Stimulated activated CD8-positive, alpha-beta memory T cell treated with anti-CD3 and anti-CD28 coated beads, Interleukin-7, amount 100 ng/mL, for 48 hours (primary cell): Measurements from ENCODE around the gene ANKRD37.
"Not testable (repeated sequence)": the region's sequence is repeated elsewhere in the genome, so short reads cannot be mapped to it uniquely, and the experiment has no call there.

ENCODE experiments used
- DNase-seq, 2 donors: peaks; one replicate each; pipeline ENCODE4 v3.0.0-alpha.2; 2020; ENCODE audit warnings: low read depth in 1 of 2; ENCODE audit errors: extremely low read depth in 1 of 2

ANKRD37 gene, protein sequence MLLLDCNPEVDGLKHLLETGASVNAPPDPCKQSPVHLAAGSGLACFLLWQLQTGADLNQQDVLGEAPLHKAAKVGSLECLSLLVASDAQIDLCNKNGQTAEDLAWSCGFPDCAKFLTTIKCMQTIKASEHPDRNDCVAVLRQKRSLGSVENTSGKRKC

GRCh38 chr4:185396724-185397385 lies at the start of gene ANKRD37:
Gene ANKRD37 (plus strand): TSS chr4:185396841. CDS start chr4:185396924, 83 bp downstream.
- no peak for DNase-seq

DNA sequence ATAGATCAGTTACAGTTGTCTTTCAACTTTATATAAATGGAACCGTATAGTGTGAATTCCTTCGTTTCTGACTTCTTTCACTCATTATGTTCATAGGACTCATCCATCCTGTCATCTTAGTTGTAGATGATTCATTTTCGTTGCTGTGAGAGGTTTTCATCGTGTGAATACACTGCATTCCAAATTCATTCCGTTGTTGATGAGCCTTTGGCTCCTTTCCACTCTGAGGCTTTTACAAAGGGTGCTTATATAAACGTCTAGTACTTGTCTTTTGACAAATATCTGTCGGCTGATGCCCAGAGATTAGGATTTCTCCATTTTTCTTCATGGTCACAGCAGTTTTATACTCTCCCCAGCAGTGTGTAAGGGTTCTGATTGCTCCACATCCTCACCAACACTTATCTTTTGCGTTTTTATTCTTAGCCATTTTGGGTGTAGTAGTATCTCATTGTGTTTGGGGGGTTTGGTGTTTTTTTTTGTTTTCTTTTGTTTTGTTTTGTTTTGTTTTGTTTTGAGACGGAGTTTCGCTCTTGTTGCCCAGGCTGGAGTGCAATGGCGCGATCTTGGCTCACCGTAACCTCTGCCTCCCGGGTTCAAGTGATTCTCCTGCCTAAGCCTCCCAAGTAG lies 49.6 kb upstream of the ANKRD37 start:
- no peak for DNase-seq

DNA sequence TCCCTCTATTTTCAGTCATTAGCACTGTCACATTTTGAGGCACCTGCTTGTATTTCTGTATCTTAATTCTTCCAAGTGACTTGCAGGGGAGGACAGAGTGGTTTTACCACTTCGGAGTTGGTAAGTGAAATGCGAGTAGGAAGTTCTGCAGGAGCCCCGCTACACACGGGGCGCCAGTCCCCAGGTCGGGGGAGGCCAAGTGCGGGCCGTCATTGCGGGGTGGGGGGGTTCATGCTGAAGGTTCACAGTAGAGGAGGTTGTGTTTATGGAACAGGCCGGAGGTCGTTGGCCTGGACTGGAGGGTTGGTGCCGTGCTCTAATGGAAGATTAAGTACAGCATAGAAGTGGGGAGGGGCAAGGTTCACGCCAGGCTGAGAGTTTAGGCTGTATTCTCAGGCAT lies 45.0 kb upstream of the ANKRD37 start:
- no peak for DNase-seq

DNA sequence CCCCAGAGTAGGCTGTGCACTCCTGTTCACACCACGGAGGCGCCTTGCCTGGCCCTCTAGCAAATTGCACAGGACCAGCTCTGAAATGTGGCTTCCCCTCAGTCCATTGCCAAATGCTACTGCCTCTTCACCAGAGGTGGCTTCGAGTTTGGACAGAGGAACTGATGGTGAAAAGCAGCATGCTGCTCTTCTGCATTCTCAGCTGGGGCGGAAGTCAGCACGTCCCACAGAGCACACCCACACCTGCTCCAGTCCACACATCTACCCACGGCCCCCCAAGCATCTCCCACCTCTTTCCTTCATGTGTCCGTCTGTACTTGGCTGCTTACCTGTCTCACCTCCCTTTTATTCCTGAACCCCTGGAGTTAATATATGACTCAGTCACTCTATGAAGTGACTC lies 44.4 kb upstream of the ANKRD37 start:
- DNase-seq: no peak

DNA sequence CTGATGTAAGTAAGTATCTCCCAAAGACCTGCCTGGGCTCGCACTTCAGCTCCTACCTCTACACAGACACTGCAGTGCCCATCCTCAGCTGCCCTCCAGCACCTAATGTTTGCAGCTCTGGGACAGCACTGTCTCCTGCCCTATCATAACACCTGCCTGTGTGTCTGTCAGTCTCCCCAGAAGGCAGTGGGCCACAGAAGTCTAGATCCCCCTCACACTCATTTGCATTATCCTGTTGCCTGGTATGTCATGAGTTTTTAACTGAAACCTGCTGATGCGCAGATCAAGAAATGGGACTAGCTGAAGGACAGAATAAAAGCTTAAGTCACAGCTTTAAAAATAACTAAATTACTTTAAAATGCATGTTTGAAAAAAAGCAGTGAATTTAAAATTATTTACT lies 43.9 kb upstream of the ANKRD37 start:
- DNase-seq: no peak

GRCh38 chr4:185357211-185357610 lies 39.4 kb upstream of the ANKRD37 start:
- no peak for DNase-seq

DNA sequence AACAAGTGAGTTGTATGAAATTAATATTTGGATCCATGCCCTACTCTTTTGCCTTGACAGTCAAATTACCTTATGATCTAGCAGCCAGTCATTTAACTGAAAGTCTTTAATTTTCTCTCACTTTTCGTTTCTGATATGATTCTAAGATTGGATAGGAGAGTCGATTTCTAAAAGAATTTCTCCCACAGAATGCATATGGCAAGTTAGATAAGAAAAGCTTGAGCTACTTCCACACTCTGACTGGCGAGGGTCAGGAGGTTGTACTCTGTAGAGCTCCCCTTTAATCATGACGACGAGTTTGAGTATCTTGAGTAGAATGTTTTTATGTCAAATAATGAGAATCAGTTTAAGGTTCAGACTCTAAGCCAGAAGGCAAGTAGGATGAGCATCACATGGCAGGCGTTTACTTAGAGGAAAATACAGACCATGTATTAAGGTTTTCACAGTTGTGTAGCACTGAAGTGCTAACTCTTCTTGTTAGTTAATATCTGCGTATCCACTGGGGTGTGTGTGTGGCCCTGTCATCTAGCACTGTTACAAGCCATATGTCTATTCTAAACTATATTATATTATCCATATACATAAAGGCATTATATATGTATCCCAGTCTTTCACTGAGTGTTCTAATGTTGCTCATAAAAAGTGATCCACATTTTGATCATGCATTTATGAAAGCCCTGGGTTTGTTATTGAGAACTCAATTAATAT lies 38.8 kb upstream of the ANKRD37 start:
- DNase-seq: no peak

DNA sequence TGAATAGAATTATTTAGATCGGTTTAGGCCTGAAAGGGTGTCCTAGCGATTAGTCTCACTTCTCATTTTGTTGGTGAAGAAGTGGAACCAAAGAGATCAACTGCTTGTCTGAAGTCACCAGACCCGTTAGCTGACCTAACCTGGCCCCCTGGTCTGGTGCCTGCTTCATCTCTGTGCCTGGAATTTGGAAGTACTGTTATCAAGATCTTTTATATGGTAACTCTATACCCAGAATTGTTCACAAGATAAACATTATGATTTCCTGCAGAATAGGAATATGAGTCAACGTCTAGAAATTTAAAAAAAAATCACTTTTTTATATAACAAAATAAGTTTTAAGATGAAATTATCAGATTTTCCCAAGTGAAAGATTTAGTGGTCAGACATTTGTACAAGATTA lies 38.1 kb upstream of the ANKRD37 start:
- DNase-seq: no peak

- no peak for DNase-seq
These were observed 37.7 kb upstream of the ANKRD37 start for GRCh38 chr4:185358959-185359358.

DNA sequence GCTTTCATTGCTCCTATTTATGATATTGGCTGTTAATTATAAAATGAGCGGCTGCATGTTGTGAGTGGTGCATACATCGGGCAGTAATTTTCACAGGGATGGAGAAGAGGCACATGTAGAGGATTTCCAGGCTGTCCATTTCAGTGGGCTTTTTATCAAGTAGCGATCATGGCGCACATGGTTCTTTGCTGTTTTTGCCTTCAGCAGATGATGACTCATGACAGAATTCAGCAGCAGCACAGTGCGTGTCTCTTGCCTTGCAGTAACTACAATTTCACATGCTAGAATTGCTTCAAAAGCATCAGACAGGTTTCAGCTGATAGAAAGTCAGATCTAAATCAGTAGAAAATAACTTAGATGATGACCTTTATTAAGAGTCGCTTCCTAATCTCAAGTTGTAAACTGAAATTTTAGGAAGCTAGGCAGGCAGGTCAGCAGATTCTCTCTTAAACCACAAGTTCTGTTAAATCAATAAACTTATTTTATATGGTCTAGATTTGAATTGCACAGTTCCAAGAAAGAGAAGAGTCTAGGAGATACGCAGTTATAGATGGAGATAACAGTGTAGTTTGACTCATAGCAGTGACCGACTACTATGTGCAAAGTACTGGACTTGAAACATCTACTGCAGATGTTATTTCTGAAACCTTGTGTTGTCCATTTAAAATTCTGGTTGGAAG lies 36.7 kb upstream of the ANKRD37 start:
- no peak for DNase-seq

DNA sequence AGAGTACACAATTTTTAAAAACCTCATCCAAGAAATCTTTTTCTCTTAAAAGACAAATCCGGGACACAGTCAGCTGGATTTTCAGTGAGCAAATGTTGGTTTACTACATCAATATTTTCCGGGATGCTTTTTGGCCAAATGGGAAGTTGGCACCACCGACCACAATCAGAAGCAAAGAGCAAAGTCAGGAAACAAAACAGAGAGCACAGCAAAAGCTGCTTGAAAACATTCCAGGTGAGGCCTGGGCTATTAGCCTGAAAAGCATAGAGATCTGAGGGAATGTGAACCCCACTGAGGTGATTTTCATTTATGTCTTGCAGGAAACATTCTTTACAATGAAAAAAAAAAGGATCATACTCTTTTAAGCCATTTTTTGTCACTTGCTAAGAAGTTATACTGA lies 34.8 kb upstream of the ANKRD37 start:
- no peak for DNase-seq

DNA sequence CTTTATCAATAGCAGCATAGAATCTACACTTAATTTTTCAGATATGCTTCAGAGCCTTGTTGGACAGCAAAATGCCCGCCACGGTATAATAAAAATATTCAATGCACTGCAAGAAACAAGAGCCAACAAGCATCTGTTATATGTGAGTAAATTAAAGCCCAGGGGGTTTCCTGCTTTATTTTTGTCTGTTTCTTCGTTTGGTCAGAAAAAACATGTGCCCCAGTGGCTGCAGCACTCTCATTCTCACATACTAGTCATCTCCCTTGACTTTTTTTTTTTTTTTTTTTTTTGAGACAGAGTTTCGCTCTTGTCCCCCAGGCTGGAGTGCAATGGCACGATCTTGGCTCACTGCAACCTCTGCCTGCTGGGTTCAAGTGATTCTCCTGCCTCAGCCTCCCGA lies 34.1 kb upstream of the ANKRD37 start:
- not testable (repeated sequence) for DNase-seq

GRCh38 chr4:185363251-185363650 lies 33.4 kb upstream of the ANKRD37 start:
- no peak for DNase-seq

DNA sequence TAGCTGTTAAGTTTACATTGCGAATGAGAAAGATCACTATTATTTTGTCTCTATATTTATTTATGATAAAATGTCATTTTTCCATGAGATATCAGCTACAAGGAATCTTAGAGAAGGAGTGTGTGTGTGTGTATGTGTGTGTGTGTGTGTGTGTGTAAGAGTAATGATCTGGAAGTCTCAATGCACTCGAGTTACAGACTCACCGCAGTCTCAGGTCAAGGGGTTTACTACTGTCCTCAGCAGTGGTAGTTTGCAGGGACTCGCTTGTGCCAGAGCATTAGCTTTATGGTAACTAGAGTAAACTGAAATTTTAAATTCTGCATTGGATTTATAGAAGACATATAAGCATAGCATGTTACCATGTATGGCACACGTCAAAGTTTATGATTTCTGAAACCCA lies 31.8 kb upstream of the ANKRD37 start:
- DNase-seq: no peak

DNA sequence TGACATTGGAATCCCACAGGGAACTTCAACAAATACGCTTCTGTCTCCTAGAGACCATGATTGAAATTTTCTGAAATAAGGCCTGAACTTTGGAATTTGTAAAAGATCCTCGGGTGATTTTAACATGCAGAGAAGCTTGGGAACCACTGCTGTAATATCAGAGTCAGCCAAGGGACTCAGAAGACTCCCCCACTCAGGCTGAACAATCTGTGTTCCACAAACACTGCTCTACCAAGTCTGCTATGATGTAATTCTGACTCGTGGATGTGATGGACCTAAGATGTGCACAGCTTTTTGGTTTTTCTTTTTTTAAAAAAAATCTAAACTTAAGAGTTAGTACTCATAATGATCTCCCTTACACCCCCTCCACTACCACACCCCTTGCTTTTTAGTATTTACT lies 26.9 kb upstream of the ANKRD37 start:
- DNase-seq: no peak

DNA sequence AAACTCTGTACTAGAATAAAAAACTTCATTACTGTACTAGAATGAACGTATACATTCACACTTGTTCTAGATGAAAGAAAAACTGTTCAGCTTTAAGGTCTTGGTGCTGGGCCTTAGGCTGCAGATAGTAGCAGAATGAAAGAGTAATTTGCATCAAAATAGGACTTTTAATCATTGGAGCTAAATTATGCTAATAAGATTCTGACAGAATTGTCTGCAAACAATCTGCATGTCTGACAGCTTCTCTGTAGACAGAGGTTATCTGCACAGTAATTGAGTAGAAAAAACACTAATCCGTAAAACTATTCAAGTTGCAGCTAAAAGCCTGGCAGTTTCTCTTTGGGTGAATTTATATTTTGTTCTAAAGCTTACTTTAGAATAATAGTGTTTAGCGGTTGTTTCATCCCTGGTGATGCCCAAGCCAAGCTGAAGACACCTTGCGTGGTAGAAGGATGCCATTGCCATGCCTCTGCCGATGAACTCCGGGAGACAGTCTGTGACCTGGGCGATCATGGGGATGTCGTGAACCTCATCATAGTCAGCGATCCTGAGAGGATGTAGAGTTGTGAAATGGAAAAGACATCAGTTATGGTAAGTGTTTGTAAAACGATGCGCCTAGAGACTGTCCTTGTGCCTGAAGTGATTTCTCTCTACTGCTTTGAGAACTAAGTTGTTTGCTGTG lies 26.2 kb upstream of the ANKRD37 start:
- DNase-seq: no peak

- DNase-seq: no peak
These were observed 24.9 kb upstream of the ANKRD37 start for GRCh38 chr4:185371702-185372101.

GRCh38 chr4:185374027-185374426 lies 22.6 kb upstream of the ANKRD37 start:
- no peak for DNase-seq

GRCh38 chr4:185374573-185374972 lies 22.1 kb upstream of the ANKRD37 start:
- no peak for DNase-seq

DNA sequence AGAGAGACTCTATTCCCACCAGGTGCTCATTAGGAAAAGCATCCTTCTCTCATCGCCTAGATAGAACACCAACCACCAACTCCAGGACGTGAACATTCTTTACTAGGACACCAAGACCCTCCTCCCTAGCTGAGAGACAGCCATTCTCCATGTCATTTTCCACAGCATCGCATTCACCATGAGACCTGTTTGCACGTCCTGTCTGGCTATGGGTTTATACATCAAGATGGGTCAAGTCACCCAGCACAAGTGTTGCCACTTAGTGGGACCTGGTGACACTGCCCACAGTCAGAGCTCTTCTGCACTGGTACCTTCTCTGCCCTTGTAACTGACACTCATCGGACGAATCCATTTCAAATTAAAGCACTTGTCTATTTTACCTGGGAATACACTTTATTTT lies 18.4 kb upstream of the ANKRD37 start:
- no peak for DNase-seq
